Hepatocyte (in vitro differentiated cells): Measurements from ENCODE around the gene LVRN. TPM values are rescaled to one million over a fixed set of nuclear protein-coding genes. Genes with fewer than 3 reads are reported as not detected.

Experiments
- DNase-seq: peaks from one replicate; pipeline ENCODE4 v3.0.0-alpha.2; 2016; ENCODE audit warnings: low spot score
- H2AFZ ChIP-seq: fragments of 200-600 bp; sonication (generic); 2 replicates; pipeline ENCODE4 v1.6.0; 2016; ENCODE audit warnings: antibody characterized with exemption, mild to moderate bottlenecking
- H3K27ac ChIP-seq: fragments of 200-600 bp; sonication (generic); 2 replicates; pipeline ENCODE4 v1.5.1; 2016; ENCODE audit warnings: mild to moderate bottlenecking
- H3K27me3 ChIP-seq: fragments of 200-600 bp; sonication (generic); 2 replicates; pipeline ENCODE4 v1.6.1; 2016
- H3K36me3 ChIP-seq: fragments of 200-600 bp; sonication (generic); replicated peaks from 2 replicates; pipeline ENCODE4 v1.5.1; 2016; ENCODE audit warnings: low read depth; ENCODE audit not compliant: insufficient read depth
- H3K4me1 ChIP-seq: fragments of 200-600 bp; sonication (generic); 2 replicates; pipeline ENCODE4 v1.5.1; 2016; ENCODE audit warnings: mild to moderate bottlenecking, moderate library complexity; ENCODE audit not compliant: insufficient read depth
- H3K4me2 ChIP-seq: fragments of 200-600 bp; sonication (generic); 2 replicates; pipeline ENCODE4 v1.6.0; 2016
- H3K4me3 ChIP-seq: fragments of 200-600 bp; sonication (generic); 2 replicates; pipeline ENCODE4 v1.5.1; 2016; ENCODE audit warnings: mild to moderate bottlenecking
- H3K79me2 ChIP-seq: fragments of 200-600 bp; sonication (generic); 2 replicates; pipeline ENCODE4 v1.6.0; 2017; ENCODE audit warnings: mild to moderate bottlenecking
- H3K9me2 ChIP-seq: fragments of 200-600 bp; sonication (generic); replicated peaks from 2 replicates; pipeline ENCODE4 v1.6.0; 2017; ENCODE audit warnings: mild to moderate bottlenecking; ENCODE audit not compliant: insufficient read depth
- H3K9me3 ChIP-seq: fragments of 200-600 bp; sonication (generic); 2 replicates; pipeline ENCODE4 v1.5.1; 2016; ENCODE audit warnings: low read depth, mild to moderate bottlenecking
- H4K20me1 ChIP-seq: fragments of 200-600 bp; sonication (generic); 2 replicates; pipeline ENCODE4 v1.6.0; 2016; ENCODE audit warnings: mild to moderate bottlenecking; ENCODE audit not compliant: insufficient read depth, poor library complexity, severe bottlenecking
- EZH2 ChIP-seq: fragments of 200-600 bp; sonication (generic); IDR thresholded peaks from 2 replicates; pipeline ENCODE4 v1.6.1; 2016; ENCODE audit warnings: antibody characterized with exemption, mild to moderate bottlenecking, borderline replicate concordance
- EZH2phosphoT487 ChIP-seq: fragments of 200-600 bp; sonication (generic); IDR thresholded peaks from one replicate; pipeline ENCODE4 v1.6.1; 2018; ENCODE audit warnings: antibody characterized with exemption, mild to moderate bottlenecking, low read depth, moderate library complexity; ENCODE audit not compliant: unreplicated experiment, severe bottlenecking
- WGBS: methylation state at CpG from one replicate; pipeline ENCODE4 v1.1.6; 2016; ENCODE audit warnings: low lambda C conversion rate; ENCODE audit errors: missing lambda C conversion rate; 5-methylcytosine and 5-hydroxymethylcytosine counted together
- polyA plus RNA-seq: library from polyadenylated mRNA; unstranded; fragments of >200 nt; fragmentation: Nextera tagmentation; extraction: Ambion mirVana; gene quantifications from 2 replicates; pipeline ENCODE4 v1.2.1, GENCODE V29; 2016
- total RNA-seq: library from RNA; depleted of rRNA; stranded (reverse); fragments of >200 nt; gene quantifications from 2 replicates; pipeline ENCODE4 v1.2.3, GENCODE V29; 2014
- TF ChIP-seq, protein P1 (sequence below): fragments of 200-600 bp; sonication (generic); IDR thresholded peaks from 2 replicates; pipeline ENCODE4 v1.5.1; 2016; ENCODE audit warnings: antibody characterized with exemption, mild to moderate bottlenecking; ENCODE audit not compliant: poor library complexity

Gene LVRN
- total and polyA plus RNA-seq, 2 experiments from 2014 or later: 0.43 TPM; not detected in 1

DNA sequence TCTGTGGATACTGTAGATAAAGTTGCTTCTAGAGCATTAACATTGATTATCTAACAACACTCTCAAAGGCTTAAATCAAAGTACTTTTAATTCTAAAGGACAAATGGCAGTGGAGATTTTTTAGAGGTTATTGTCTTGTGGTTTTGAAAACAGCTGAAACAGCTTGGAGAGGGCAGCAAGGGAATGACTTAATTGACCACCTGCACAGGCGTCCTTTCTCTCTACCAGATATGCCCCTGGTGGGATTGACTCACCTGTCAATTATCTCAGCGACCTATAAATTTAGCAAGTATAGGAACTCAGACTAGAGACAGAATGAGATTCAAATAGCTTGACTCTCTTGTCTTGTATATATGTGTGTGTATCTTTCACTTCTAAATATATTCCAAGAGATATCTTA lies 83.5 kb downstream of the LVRN start:
- no peak overlapping the region for H3K4me2 ChIP-seq
- 82% methylated on average over 2 of the region's 2 CpGs for WGBS

GRCh38 chr5:116046261-116046660 lies 84.0 kb downstream of the LVRN start:
- no peak for DNase-seq

More for the DNA sequence above, 83.5 kb downstream of the LVRN start:
- H3K36me3 ChIP-seq: no peaks in the 10 kb centered on the region
- TF ChIP-seq, protein P1, sequence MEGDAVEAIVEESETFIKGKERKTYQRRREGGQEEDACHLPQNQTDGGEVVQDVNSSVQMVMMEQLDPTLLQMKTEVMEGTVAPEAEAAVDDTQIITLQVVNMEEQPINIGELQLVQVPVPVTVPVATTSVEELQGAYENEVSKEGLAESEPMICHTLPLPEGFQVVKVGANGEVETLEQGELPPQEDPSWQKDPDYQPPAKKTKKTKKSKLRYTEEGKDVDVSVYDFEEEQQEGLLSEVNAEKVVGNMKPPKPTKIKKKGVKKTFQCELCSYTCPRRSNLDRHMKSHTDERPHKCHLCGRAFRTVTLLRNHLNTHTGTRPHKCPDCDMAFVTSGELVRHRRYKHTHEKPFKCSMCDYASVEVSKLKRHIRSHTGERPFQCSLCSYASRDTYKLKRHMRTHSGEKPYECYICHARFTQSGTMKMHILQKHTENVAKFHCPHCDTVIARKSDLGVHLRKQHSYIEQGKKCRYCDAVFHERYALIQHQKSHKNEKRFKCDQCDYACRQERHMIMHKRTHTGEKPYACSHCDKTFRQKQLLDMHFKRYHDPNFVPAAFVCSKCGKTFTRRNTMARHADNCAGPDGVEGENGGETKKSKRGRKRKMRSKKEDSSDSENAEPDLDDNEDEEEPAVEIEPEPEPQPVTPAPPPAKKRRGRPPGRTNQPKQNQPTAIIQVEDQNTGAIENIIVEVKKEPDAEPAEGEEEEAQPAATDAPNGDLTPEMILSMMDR: no peak
- TF ChIP-seq EZH2phosphoT487 (no peak), EZH2 (no peak)
- no peak overlapping the region for H3K4me3 ChIP-seq
- no peak overlapping the region for H3K27ac ChIP-seq
- H3K4me1 ChIP-seq: no peaks in the 10 kb centered on the region
- H3K27me3 ChIP-seq: no peaks in the 10 kb centered on the region
- no peaks in the 10 kb centered on the region for H3K9me3 ChIP-seq
- no peaks in the 10 kb centered on the region for H4K20me1 ChIP-seq
- no peak overlapping the region for H2AFZ ChIP-seq
- H3K9me2 ChIP-seq: no peaks in the 10 kb centered on the region
- no peak for DNase-seq
- no peaks in the 10 kb centered on the region for H3K79me2 ChIP-seq

DNA sequence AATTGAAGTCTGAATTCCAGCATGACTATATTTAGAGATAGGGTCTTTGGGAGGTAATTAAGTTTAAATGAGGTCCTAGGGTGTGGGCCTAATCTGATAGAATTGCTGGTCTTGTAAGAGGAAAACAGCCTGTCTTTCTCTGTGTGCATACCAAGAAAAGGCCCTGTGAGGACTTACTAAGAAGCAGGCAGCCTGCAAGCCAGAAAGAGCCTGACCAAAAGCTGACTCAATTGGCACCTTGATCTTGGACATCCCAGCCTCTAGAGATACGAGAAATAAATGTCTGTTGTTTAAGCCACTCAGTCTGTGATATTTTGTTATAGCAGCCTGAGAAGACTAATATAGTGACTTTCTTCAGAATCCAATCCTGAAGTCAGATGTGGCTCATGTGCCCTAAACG lies 84.5 kb downstream of the LVRN start:
- Histone ChIP-seq H3K9me2 (no peaks in the 10 kb centered on the region), H4K20me1 (no peaks in the 10 kb centered on the region), H3K27me3 (no peaks in the 10 kb centered on the region), H2AFZ (no peak overlapping the region), H3K9me3 (no peaks in the 10 kb centered on the region), H3K27ac (no peak overlapping the region), H3K4me1 (no peaks in the 10 kb centered on the region), H3K36me3 (no peaks in the 10 kb centered on the region), H3K79me2 (no peaks in the 10 kb centered on the region), H3K4me3 (no peak overlapping the region), H3K4me2 (no peak overlapping the region)
- DNase-seq: no peak
- TF ChIP-seq, protein P1: no peak
- TF ChIP-seq EZH2: no peak
- no peak for TF ChIP-seq EZH2phosphoT487
- WGBS: 95% methylated on average over 2 of the region's 2 CpGs

More at GRCh38 chr5:116046261-116046660, 84.0 kb downstream of the LVRN start:
- Histone ChIP-seq H3K27me3 (no peaks in the 10 kb centered on the region), H3K79me2 (no peaks in the 10 kb centered on the region), H3K9me3 (no peaks in the 10 kb centered on the region), H3K9me2 (no peaks in the 10 kb centered on the region), H3K4me3 (no peak overlapping the region), H4K20me1 (no peaks in the 10 kb centered on the region), H2AFZ (no peak overlapping the region), H3K36me3 (no peaks in the 10 kb centered on the region), H3K4me1 (no peaks in the 10 kb centered on the region), H3K27ac (no peak overlapping the region), H3K4me2 (no peak overlapping the region)
- TF ChIP-seq, protein P1: no peak
- TF ChIP-seq EZH2phosphoT487 (no peak), EZH2 (no peak)
- WGBS: 81% methylated on average over 3 of the region's 3 CpGs
